H1 (cell line): ENCODE data around the gene PCNX1. TPM values are rescaled to one million over a fixed set of nuclear protein-coding genes. Genes with fewer than 3 reads are reported as not detected.

ENCODE experiments used
- CTCF ChIA-PET: fragments of 300-600 bp; sonication (Branson Sonifier 250); formaldehyde crosslinking; loops from one replicate; lab custom pipeline; 2021; ENCODE audit not compliant: partially characterized antibody; lab: Charles Lee
- POLR2A ChIA-PET: fragments of 300-600 bp; sonication (Branson Sonifier 250); formaldehyde crosslinking; loops from one replicate; lab custom pipeline; 2021; ENCODE audit warnings: inconsistent platforms; ENCODE audit not compliant: partially characterized antibody; lab: Charles Lee
- DNase-seq, 2 experiments: peaks; one replicate each; pipeline versions ENCODE4 v3.0.0 to v3.0.0-alpha.2; 2010 to 2022; ENCODE audit warnings: low spot score in 2 of 2, low read depth in 1 of 2, mixed read lengths in 1 of 2
- FAIRE-seq: peaks from 2 replicates; lab custom pipeline; 2011; peaks lifted over from hg19 to GRCh38; lab: Jason Lieb, UNC
- H2AFZ ChIP-seq: 2 replicates; pipeline ENCODE4 v1.8.1; 2012; ENCODE audit warnings: low read length, inconsistent platforms
- H2AK5ac ChIP-seq: 2 replicates; pipeline ENCODE4 v1.6.1; 2013; ENCODE audit warnings: low read depth, low read length
- H2BK120ac ChIP-seq: replicated peaks from 2 replicates; pipeline ENCODE3; 2013; ENCODE audit warnings: low read depth, low read length, inconsistent platforms
- H2BK12ac ChIP-seq: 2 replicates; pipeline ENCODE4 v1.6.1; 2013; ENCODE audit warnings: low read depth, low read length
- H2BK15ac ChIP-seq: 2 replicates; pipeline ENCODE4 v1.6.1; 2013; ENCODE audit warnings: low read length
- H2BK20ac ChIP-seq: 2 replicates; pipeline ENCODE4 v1.6.1; 2013; ENCODE audit warnings: low read length
- H2BK5ac ChIP-seq: 2 replicates; pipeline ENCODE4 v1.6.1; 2013; ENCODE audit warnings: low read depth, low read length
- H3K14ac ChIP-seq: 2 replicates; pipeline ENCODE4 v1.6.1; 2013; ENCODE audit warnings: inconsistent platforms; ENCODE audit not compliant: insufficient read length
- H3K18ac ChIP-seq: 2 replicates; pipeline ENCODE4 v1.6.1; 2013; ENCODE audit warnings: low read length; ENCODE audit errors: extremely low read depth
- H3K23ac ChIP-seq: 2 replicates; pipeline ENCODE4 v1.6.1; 2013; ENCODE audit warnings: inconsistent platforms; ENCODE audit not compliant: insufficient read length
- H3K23me2 ChIP-seq: 2 replicates; pipeline ENCODE4 v1.6.1; 2013; ENCODE audit warnings: low read depth, low read length
- H3K27ac ChIP-seq: 2 replicates; pipeline ENCODE4 v1.6.1; 2011; ENCODE audit warnings: low read depth, low read length, inconsistent platforms
- H3K27me3 ChIP-seq, 4 experiments: replicated peaks in 1 of 4; 1 replicate in 1 of 4; 2 replicates in 3 of 4; pipeline versions ENCODE4 v1.6.1 to v1.8.1; 2011 to 2013; ENCODE audit warnings: low read length in 3 of 4, mild to moderate bottlenecking in 3 of 4, inconsistent platforms in 2 of 4, mixed read lengths in 2 of 4, moderate library complexity in 1 of 4; ENCODE audit not compliant: control insufficient read depth in 3 of 4, insufficient read depth in 3 of 4; ENCODE audit errors: extremely low read depth in 1 of 4
- H3K36me3 ChIP-seq, 4 experiments: 2 replicates each; pipeline versions ENCODE4 v1.6.1 to v1.8.1; 2011 to 2013; ENCODE audit warnings: mild to moderate bottlenecking in 4 of 4, low read length in 3 of 4, moderate library complexity in 2 of 4, control low read depth in 1 of 4, inconsistent platforms in 1 of 4; ENCODE audit not compliant: insufficient read depth in 4 of 4, control insufficient read depth in 2 of 4
- H3K4ac ChIP-seq: replicated peaks from 2 replicates; pipeline ENCODE3; 2013; ENCODE audit warnings: low read length, low read depth, mixed read lengths, inconsistent platforms; ENCODE audit not compliant: insufficient read length
- H3K4me1 ChIP-seq, 4 experiments: replicated peaks in 1 of 4; 1 replicate in 1 of 4; 2 replicates in 3 of 4; pipeline versions ENCODE4 v1.6.1 to v1.8.1; 2011 to 2013; ENCODE audit warnings: low read length in 3 of 4, inconsistent platforms in 2 of 4, mixed read lengths in 1 of 4; ENCODE audit not compliant: insufficient read depth in 4 of 4, control insufficient read depth in 3 of 4
- H3K4me2 ChIP-seq, 2 experiments: 2 replicates each; pipeline versions ENCODE4 v1.6.1 to v1.8.1; 2011 to 2013; ENCODE audit warnings: low read depth in 2 of 2, low read length in 2 of 2, control low read depth in 1 of 2, inconsistent platforms in 1 of 2, mild to moderate bottlenecking in 1 of 2; ENCODE audit not compliant: insufficient read depth in 1 of 2
- H3K4me3 ChIP-seq, 4 experiments: fragments of 200-600, 300-600 bp in 1 of 4; sonication (generic), shearing (Covaris generic), sonication (Bioruptor Twin) in 1 of 4; 2 replicates each; pipeline versions ENCODE4 v1.5.1 to v1.8.1; 2011 to 2016; ENCODE audit warnings: low read length in 4 of 4, low read depth in 3 of 4, control low read depth in 2 of 4, inconsistent platforms in 2 of 4, mild to moderate bottlenecking in 2 of 4, mixed read lengths in 1 of 4, moderate library complexity in 1 of 4; ENCODE audit not compliant: insufficient read depth in 2 of 4; ENCODE audit errors: extremely low read depth in 1 of 4
- H3K56ac ChIP-seq: replicated peaks from 2 replicates; pipeline ENCODE3; 2013; ENCODE audit warnings: low read depth, mild to moderate bottlenecking, mixed read lengths, low read length, inconsistent platforms; ENCODE audit not compliant: insufficient read length
- H3K79me1 ChIP-seq: 2 replicates; pipeline ENCODE4 v1.6.1; 2013; ENCODE audit warnings: low read depth, low read length, control low read depth
- H3K79me2 ChIP-seq, 2 experiments: 2 replicates each; pipeline versions ENCODE4 v1.6.1 to v1.8.1; 2012 to 2013; ENCODE audit warnings: low read length in 2 of 2, mild to moderate bottlenecking in 2 of 2, inconsistent platforms in 1 of 2; ENCODE audit not compliant: insufficient read depth in 2 of 2, control insufficient read depth in 1 of 2
- H3K9ac ChIP-seq, 4 experiments: replicated peaks in 1 of 4; 1 replicate in 1 of 4; 2 replicates in 3 of 4; pipeline versions ENCODE4 v1.6.1 to v1.8.1; 2011 to 2013; ENCODE audit warnings: low read depth in 3 of 4, low read length in 3 of 4, control low read depth in 2 of 4, mild to moderate bottlenecking in 2 of 4, moderate library complexity in 2 of 4, inconsistent platforms in 1 of 4; ENCODE audit errors: extremely low read depth in 1 of 4
- H3K9me3 ChIP-seq, 2 experiments: 2 replicates each; pipeline versions ENCODE4 v1.6.1 to v1.8.1; 2012 to 2013; ENCODE audit warnings: mild to moderate bottlenecking in 2 of 2, moderate library complexity in 2 of 2, control low read depth in 1 of 2, inconsistent platforms in 1 of 2, low read depth in 1 of 2, low read length in 1 of 2, mixed read lengths in 1 of 2; ENCODE audit not compliant: insufficient read depth in 2 of 2
- H4K20me1 ChIP-seq, 2 experiments: replicated peaks in 1 of 2; 2 replicates each; pipeline versions ENCODE3 to v1.8.1; 2011 to 2013; ENCODE audit warnings: inconsistent platforms in 2 of 2, low read length in 2 of 2, mild to moderate bottlenecking in 1 of 2; ENCODE audit not compliant: insufficient read depth in 2 of 2, control insufficient read depth in 1 of 2
- H4K5ac ChIP-seq: 2 replicates; pipeline ENCODE4 v1.6.1; 2013; ENCODE audit warnings: low read length, low read depth, mixed read lengths, inconsistent platforms; ENCODE audit not compliant: insufficient read length
- H4K8ac ChIP-seq: 2 replicates; pipeline ENCODE4 v1.8.0; 2013; ENCODE audit warnings: mild to moderate bottlenecking, moderate library complexity, low read length, inconsistent platforms; ENCODE audit not compliant: insufficient read depth; ENCODE audit errors: extremely low read depth
- H4K91ac ChIP-seq: replicated peaks from 2 replicates; pipeline ENCODE3; 2013; ENCODE audit warnings: low read length, mixed read lengths, inconsistent platforms; ENCODE audit not compliant: insufficient read length
- CBX5 ChIP-seq: fragments of 300-800, 300-1000 bp; sonication (generic); IDR thresholded peaks from 2 replicates; pipeline ENCODE4 v1.7.1; 2016; ENCODE audit warnings: antibody characterized with exemption, low read length, low read depth
- CHD2 ChIP-seq: IDR thresholded peaks from 2 replicates; pipeline ENCODE4 v1.6.1; 2012; ENCODE audit warnings: low read length, improper control_type of control experiment
- EP300 ChIP-seq, 2 experiments: IDR thresholded peaks; 1 replicate in 1 of 2; 2 replicates in 1 of 2; pipeline ENCODE4 v1.6.1; 2011 to 2012; ENCODE audit warnings: low read depth in 2 of 2, low read length in 2 of 2, mild to moderate bottlenecking in 2 of 2, borderline replicate concordance in 1 of 2, inconsistent platforms in 1 of 2, moderate library complexity in 1 of 2
- GABPA ChIP-seq: IDR thresholded peaks from 2 replicates; pipeline ENCODE4 v1.6.1; 2011; ENCODE audit warnings: mild to moderate bottlenecking, low read length, moderate library complexity, borderline replicate concordance; ENCODE audit not compliant: insufficient read depth
- JUN ChIP-seq: IDR thresholded peaks from 2 replicates; pipeline ENCODE4 v1.6.1; 2011; ENCODE audit warnings: low read depth, mild to moderate bottlenecking, improper control_type of control experiment, low read length
- MAFK ChIP-seq: IDR thresholded peaks from 2 replicates; pipeline ENCODE4 v1.6.1; 2012; ENCODE audit warnings: low read depth, mild to moderate bottlenecking, improper control_type of control experiment, low read length
- NRF1 ChIP-seq: IDR thresholded peaks from 2 replicates; pipeline ENCODE4 v1.6.1; 2011; ENCODE audit warnings: mild to moderate bottlenecking, low read depth, low read length, improper control_type of control experiment
- POU5F1 ChIP-seq: IDR thresholded peaks from 2 replicates; pipeline ENCODE4 v1.6.1; 2011; ENCODE audit warnings: low read depth, mild to moderate bottlenecking, low read length, moderate library complexity
- SIN3A ChIP-seq, 2 experiments: IDR thresholded peaks in 1 of 2; conservative IDR thresholded peaks in 1 of 2; 2 replicates each; pipeline ENCODE4 v1.6.1; 2011 to 2012; ENCODE audit warnings: low read length in 2 of 2, improper control_type of control experiment in 1 of 2, low read depth in 1 of 2, mild to moderate bottlenecking in 1 of 2
- SIRT6 ChIP-seq: IDR thresholded peaks from one replicate; pipeline ENCODE4 v1.7.1; 2012; ENCODE audit warnings: low read length, inconsistent platforms
- YY1 ChIP-seq: IDR thresholded peaks from 2 replicates; pipeline ENCODE4 v1.6.1; 2011; ENCODE audit warnings: low read depth, mild to moderate bottlenecking, low read length
- ZNF274 ChIP-seq: IDR thresholded peaks from 2 replicates; pipeline ENCODE4 v1.7.0; 2012; ENCODE audit warnings: low read length, borderline replicate concordance; ENCODE audit errors: extremely low read depth
- WGBS, 2 experiments: shearing (Covaris generic) in 1 of 2; methylation state at CpG; one replicate each; pipeline versions ENCODE4 v1.1.6 to v1.1.7; 2013 to 2015; ENCODE audit warnings: low lambda C conversion rate in 2 of 2, mixed read lengths in 2 of 2, inconsistent platforms in 1 of 2, low coverage in 1 of 2, missing lambda C conversion rate in 1 of 2; ENCODE audit not compliant: insufficient replicate concordance in 2 of 2, insufficient coverage in 1 of 2, insufficient read length in 1 of 2; ENCODE audit errors: extremely low coverage in 1 of 2, missing lambda C conversion rate in 1 of 2; 5-methylcytosine and 5-hydroxymethylcytosine counted together
- polyA plus RNA-seq, 7 experiments: library from polyadenylated mRNA; depleted of rRNA in 3 of 7; stranded (reverse) in 5 of 7; unstranded in 2 of 7; fragments of >200 nt in 5 of 7; fragments of 200-250 nt in 2 of 7; gene quantifications; 1 replicate in 5 of 7; 2 replicates in 1 of 7; 4 replicates in 1 of 7; pipeline versions ENCODE4 v1.2.1 to v1.2.3, GENCODE V29; 2011 to 2013; ENCODE audit warnings: missing spikeins in 2 of 7, mixed read lengths in 2 of 7
- total RNA-seq: library from RNA; stranded (reverse); fragmentation: NEBNext Ultra II Directional; extraction: Animal tissue kit (Norgen Biotek cat#: 25700); gene quantifications from 2 replicates; pipeline ENCODE4 v1.2.1, GENCODE V29; 2021
- TF ChIP-seq, protein P1 (sequence below): IDR thresholded peaks from 2 replicates; pipeline ENCODE4 v1.6.1; 2011; ENCODE audit warnings: low read depth, mild to moderate bottlenecking, low read length; ENCODE audit not compliant: insufficient read depth

PCNX1 gene
- total and polyA plus RNA-seq, 2 of the 8 experiments (the other 6 are each of a cell fraction or from before 2014, with no cell fraction given) = 37.7 to 53.2 TPM

DNA sequence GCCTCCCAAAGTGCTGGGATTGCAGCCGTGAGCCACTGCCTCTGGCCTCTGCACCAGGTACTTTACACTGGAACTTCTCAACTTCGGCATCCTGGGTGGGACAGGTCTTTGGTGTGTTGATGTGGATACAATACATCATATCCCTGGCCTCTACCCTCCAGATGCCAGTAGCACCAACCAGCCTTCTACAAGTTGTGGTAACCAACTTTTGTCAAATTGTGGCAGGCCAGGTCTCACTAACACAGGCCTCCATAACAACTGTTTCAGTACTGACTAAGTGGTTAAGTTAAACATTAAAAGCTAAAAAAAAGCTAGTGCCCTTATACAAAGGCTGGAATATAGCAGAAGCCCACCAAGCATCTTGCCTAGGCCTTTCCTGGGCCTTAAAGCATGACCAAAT is 232.9 kb downstream of the PCNX1 start:
- Histone ChIP-seq H3K9ac (no peak overlapping the region), H4K91ac (no peak overlapping the region), H4K5ac (no peak overlapping the region), H3K56ac (no peak overlapping the region), H3K14ac (no peak overlapping the region), H3K18ac (no peak overlapping the region), H3K79me2 (no peaks in the 10 kb centered on the region), H3K27me3 (no peaks in the 10 kb centered on the region), H2AK5ac (no peak overlapping the region), H3K9me3 (peaks cover 2 to 6% of the 10 kb centered on the region in 2 experiments; a peak in 1 of 4 replicates), H2BK12ac (no peak overlapping the region), H3K4me2 (no peak overlapping the region), H2AFZ (no peak overlapping the region), H3K23me2 (no peaks in the 10 kb centered on the region), H3K27ac (no peak overlapping the region), H2BK15ac (no peak overlapping the region), H2BK20ac (no peak overlapping the region), H3K79me1 (no peaks in the 10 kb centered on the region), H3K4ac (no peak overlapping the region), H3K4me1 (peaks cover 0 to 4% (median 0%) of the 10 kb centered on the region in 4 experiments; a peak in 3 of 7 replicates), H2BK120ac (no peak overlapping the region), H4K8ac (no peak overlapping the region), H3K4me3 (no peak overlapping the region), H3K36me3 (no peaks in the 10 kb centered on the region), H4K20me1 (no peaks in the 10 kb centered on the region), H2BK5ac (no peak overlapping the region), H3K23ac (no peak overlapping the region)
- POLR2A ChIA-PET = no interaction called here
- 90% methylated on average over 2 of the region's 2 CpGs; no CpG with 5 or more reads in 1 of the 2 experiments for WGBS, 2 experiments
- CTCF ChIA-PET = interaction anchor here (0.7 to 8.9 kb wide), 9 partner anchors 10 to 611 kb away, joined by 3 to 86 read pairs (median 3); no protein-coding TSS in a partner anchor
- FAIRE-seq (no peak), DNase-seq (no peak)
- TF ChIP-seq JUN (no peak), YY1 (no peak), SIN3A (conservative IDR thresholded peaks at IDR 0.05 in 1 of 2, IDR thresholded peaks at IDR 0.05 in 1 of 2; ENCODE audit: low read depth in 1 of 2, low read length in 2 of 2) (no peak), GABPA (no peak), CHD2 (no peak), POU5F1 (no peak), EP300 (IDR thresholded peaks at IDR 0.05; ENCODE audit: borderline replicate concordance in 1 of 2, low read depth in 2 of 2, low read length in 2 of 2) (no peak), ZNF274 (no peak), SIRT6 (no peak), MAFK (no peak), NRF1 (no peak), CBX5 (no peak)
- TF ChIP-seq, protein P1, sequence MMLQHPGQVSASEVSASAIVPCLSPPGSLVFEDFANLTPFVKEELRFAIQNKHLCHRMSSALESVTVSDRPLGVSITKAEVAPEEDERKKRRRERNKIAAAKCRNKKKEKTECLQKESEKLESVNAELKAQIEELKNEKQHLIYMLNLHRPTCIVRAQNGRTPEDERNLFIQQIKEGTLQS = no peak
